Lung (tissue), 12 donors: ENCODE results near the gene ABCA1. TPM values are rescaled to one million over a fixed set of nuclear protein-coding genes. Genes with fewer than 3 reads are reported as not detected.
A peak's percentile ranks its signal among the peaks of the same experiment; 100 is the strongest.
"Not testable (repeated sequence)": the region's sequence is repeated elsewhere in the genome, so short reads cannot be mapped to it uniquely, and the experiment has no call there.

Source experiments
- ATAC-seq: fragments of 200-7000 bp; cut with Tn5 transposase; one replicate; pipeline ENCODE4 v1.9.1; 2020; ENCODE audit warnings: moderate number of reproducible peaks; ENCODE audit not compliant: insufficient read depth, low FRiP score
- DNase-seq, 3 donors: peaks; one replicate each; pipeline ENCODE4 v3.0.0-alpha.2; 2013 to 2017
- H3K27ac ChIP-seq, 2 donors: one replicate each; pipeline ENCODE4 v1.5.1; 2013; ENCODE audit warnings: mild to moderate bottlenecking in 2 of 2, moderate library complexity in 2 of 2, control low read depth in 1 of 2, inconsistent platforms in 1 of 2, low read depth in 1 of 2, low read length in 1 of 2
- H3K27me3 ChIP-seq, 3 donors: one replicate each; pipeline ENCODE4 v1.5.1; 2013; ENCODE audit warnings: low read length in 2 of 3; ENCODE audit not compliant: control insufficient read depth in 3 of 3, insufficient read depth in 3 of 3
- H3K36me3 ChIP-seq, 4 donors: one replicate each; pipeline ENCODE4 v1.5.1; 2013; ENCODE audit warnings: low read length in 4 of 4, mild to moderate bottlenecking in 1 of 4, moderate library complexity in 1 of 4; ENCODE audit not compliant: control insufficient read depth in 4 of 4, insufficient read depth in 4 of 4
- H3K4me1 ChIP-seq, 5 donors: one replicate each; pipeline ENCODE4 v1.5.1; 2013; ENCODE audit warnings: low read length in 5 of 5, mild to moderate bottlenecking in 2 of 5, moderate library complexity in 1 of 5; ENCODE audit not compliant: control insufficient read depth in 5 of 5, insufficient read depth in 5 of 5
- H3K4me3 ChIP-seq: one replicate; pipeline ENCODE4 v1.5.1; 2013; ENCODE audit warnings: mild to moderate bottlenecking, control low read depth, moderate library complexity
- H3K9ac ChIP-seq, 2 donors: one replicate each; pipeline ENCODE4 v1.5.1; 2013; ENCODE audit warnings: low read length in 2 of 2, control low read depth in 1 of 2; ENCODE audit not compliant: insufficient read depth in 1 of 2
- H3K9me3 ChIP-seq, 4 donors: one replicate each; pipeline ENCODE4 v1.5.1; 2013; ENCODE audit warnings: low read length in 3 of 4, mild to moderate bottlenecking in 1 of 4, moderate library complexity in 1 of 4; ENCODE audit not compliant: control insufficient read depth in 4 of 4, insufficient read depth in 3 of 4
- CTCF ChIP-seq: IDR thresholded peaks from 2 replicates; pipeline ENCODE4 v1.5.1; 2012; ENCODE audit warnings: mild to moderate bottlenecking; ENCODE audit errors: control extremely low read depth, extremely low read depth
- WGBS, 2 donors: extraction: QIAGEN DNeasy Blood & Tissue Kit; methylation state at CpG; one replicate each; pipeline ENCODE4 v1.1.7; 2013; 5-methylcytosine and 5-hydroxymethylcytosine counted together
- polyA plus RNA-seq, 2 donors: library from polyadenylated mRNA; stranded (reverse); fragments of 200-250 nt; gene quantifications; one replicate each; pipeline ENCODE4 v1.2.1, GENCODE V29; 2013
- total RNA-seq, 2 donors: library from RNA; depleted of rRNA in 1 of 2; stranded (reverse); fragments of >200 nt in 1 of 2; gene quantifications; one replicate each; pipeline ENCODE4 v1.2.1, GENCODE V29; 2014 to 2021
- donor health status: control.
- donor health status: control.
- donor health status: Bipolar disorder and iron deficiency.
- donor health status: healthy.
- donor health status: DM: yes; HTN: yes; CAD: no.

ABCA1 gene
- total and polyA plus RNA-seq, 4 donors: 5.4 to 140 (median 16.8) TPM

- TF ChIP-seq CTCF: no peak
- H3K9ac ChIP-seq: no peak overlapping the region
- H3K27me3 ChIP-seq: no peaks in the 10 kb centered on the region
- WGBS, 2 donors: 40 to 56% methylated on average over 2 of the region's 2 CpGs
- H3K36me3 ChIP-seq: peaks cover 0 to 2% (median 0%) of the 10 kb centered on the region in 4 donors
- H3K4me1 ChIP-seq: peaks cover 0 to 26% (median 3%) of the 10 kb centered on the region in 5 donors
- H3K4me3 ChIP-seq: no peak overlapping the region
- DNase-seq: peak in 2 of 3 donors; percentile 74 to 79
- peak overlapping the region in 1 of 2 donors; percentile 3 for H3K27ac ChIP-seq
- H3K9me3 ChIP-seq: no peaks in the 10 kb centered on the region
- no peak for ATAC-seq
These were observed 4.7 kb downstream of the ABCA1 start for GRCh38 chr9:104923289-104923688.

- peaks cover 0 to 25% (median 3%) of the 10 kb centered on the region in 5 donors for H3K4me1 ChIP-seq
- not testable (repeated sequence) for H3K27ac ChIP-seq, H3K9me3 ChIP-seq, ATAC-seq, H3K27me3 ChIP-seq, H3K4me3 ChIP-seq, H3K36me3 ChIP-seq, H3K9ac ChIP-seq, DNase-seq
- WGBS, 2 donors: 87 to 91% methylated on average over 7 of the region's 7 CpGs
These were observed 5.2 kb downstream of the ABCA1 start for GRCh38 chr9:104922748-104923147.

- no peak for TF ChIP-seq CTCF
- WGBS, 2 donors: 55 to 76% methylated on average over 3 of the region's 3 CpGs
- Histone ChIP-seq H3K27ac (no peak overlapping the region), H3K4me3 (no peak overlapping the region), H3K27me3 (no peaks in the 10 kb centered on the region), H3K9me3 (no peaks in the 10 kb centered on the region), H3K4me1 (peaks cover 0 to 24% (median 5%) of the 10 kb centered on the region in 5 donors), H3K9ac (no peak overlapping the region), H3K36me3 (peaks cover 0 to 2% (median 0%) of the 10 kb centered on the region in 4 donors)
- DNase-seq: peak in 2 of 3 donors; percentile 44 to 51
- no peak for ATAC-seq
These were observed 6.8 kb downstream of the ABCA1 start for GRCh38 chr9:104921067-104921741.

- H3K9me3 ChIP-seq: no peaks in the 10 kb centered on the region
- no peak overlapping the region for H3K9ac ChIP-seq
- DNase-seq (no peak), ATAC-seq (no peak)
- H3K36me3 ChIP-seq: no peaks in the 10 kb centered on the region
- peak overlapping the region in 1 of 2 donors; percentile 10 for H3K27ac ChIP-seq
- no peaks in the 10 kb centered on the region for H3K27me3 ChIP-seq
- TF ChIP-seq CTCF: no peak
- H3K4me3 ChIP-seq: no peak overlapping the region
- WGBS, 2 donors: 86 to 95% methylated on average over 3 of the region's 3 CpGs
- peaks cover 4 to 35% (median 13%) of the 10 kb centered on the region in 5 donors for H3K4me1 ChIP-seq
These were observed 12.2 kb downstream of the ABCA1 start for GRCh38 chr9:104915753-104916152.
